ENCODE data around the gene CAMK2G. TPM values are rescaled to one million over a fixed set of nuclear protein-coding genes. Genes with fewer than 3 reads are reported as not detected.

CAMK2G gene
- total RNA-seq, 1 experiment from 2014 or later, result 179 TPM

DNA sequence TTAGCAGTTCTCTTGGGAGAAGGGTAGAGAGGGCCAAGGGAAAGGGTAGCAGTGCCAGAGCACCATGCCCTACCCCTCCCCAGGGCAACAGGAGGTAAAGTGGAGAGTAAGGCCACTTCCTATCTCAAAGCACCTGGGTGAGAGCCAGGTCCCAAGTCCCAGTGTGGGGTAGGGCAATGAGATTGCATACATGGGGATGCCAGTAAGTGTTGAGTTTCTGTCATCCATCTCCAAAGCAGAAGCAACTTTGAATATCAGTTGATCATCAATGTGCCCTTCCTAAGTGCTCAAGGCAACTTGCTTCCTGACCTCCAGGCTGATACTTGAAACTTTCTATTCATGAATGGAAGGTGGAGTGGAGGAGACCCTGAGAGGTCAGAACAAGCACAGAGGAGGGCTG lies 2.2 kb upstream of the CAMK2G start:
- ATAC-seq (no peak), DNase-seq (peak; percentile 63)
- TF ChIP-seq EZH2phosphoT487 (IDR thresholded peaks at IDR 0.05; ENCODE audit: borderline replicate concordance, low read length) (no peak), EZH2 (IDR thresholded peaks at IDR 0.05; ENCODE audit: low read length, unreplicated experiment) (no peak)
- TF ChIP-seq, protein P1, sequence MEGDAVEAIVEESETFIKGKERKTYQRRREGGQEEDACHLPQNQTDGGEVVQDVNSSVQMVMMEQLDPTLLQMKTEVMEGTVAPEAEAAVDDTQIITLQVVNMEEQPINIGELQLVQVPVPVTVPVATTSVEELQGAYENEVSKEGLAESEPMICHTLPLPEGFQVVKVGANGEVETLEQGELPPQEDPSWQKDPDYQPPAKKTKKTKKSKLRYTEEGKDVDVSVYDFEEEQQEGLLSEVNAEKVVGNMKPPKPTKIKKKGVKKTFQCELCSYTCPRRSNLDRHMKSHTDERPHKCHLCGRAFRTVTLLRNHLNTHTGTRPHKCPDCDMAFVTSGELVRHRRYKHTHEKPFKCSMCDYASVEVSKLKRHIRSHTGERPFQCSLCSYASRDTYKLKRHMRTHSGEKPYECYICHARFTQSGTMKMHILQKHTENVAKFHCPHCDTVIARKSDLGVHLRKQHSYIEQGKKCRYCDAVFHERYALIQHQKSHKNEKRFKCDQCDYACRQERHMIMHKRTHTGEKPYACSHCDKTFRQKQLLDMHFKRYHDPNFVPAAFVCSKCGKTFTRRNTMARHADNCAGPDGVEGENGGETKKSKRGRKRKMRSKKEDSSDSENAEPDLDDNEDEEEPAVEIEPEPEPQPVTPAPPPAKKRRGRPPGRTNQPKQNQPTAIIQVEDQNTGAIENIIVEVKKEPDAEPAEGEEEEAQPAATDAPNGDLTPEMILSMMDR (conservative IDR thresholded peaks at IDR 0.05; ENCODE audit: low read depth, low read length), result no peak
- H3K4me1 ChIP-seq (ENCODE audit: insufficient read depth, low read length), result peaks cover 62% of the 10 kb centered on the region
- peaks cover 13% of the 10 kb centered on the region for H3K36me3 ChIP-seq (ENCODE audit: low read depth, low read length)
- H3K27ac ChIP-seq (ENCODE audit: low read length), result peak overlapping the region; percentile 23
- H3K9ac ChIP-seq (ENCODE audit: low read length), result no peak overlapping the region
- H3K9me2 ChIP-seq (replicated peaks; ENCODE audit: low read length), result no peaks in the 10 kb centered on the region
- H3K27me3 ChIP-seq (ENCODE audit: low read length), result no peaks in the 10 kb centered on the region
- no TSS peak for BruUV-seq (replicated peaks)
- ChIA-PET POLR2A (ENCODE audit: unreplicated experiment) (interaction anchor here (0.7 to 1.2 kb wide), 2 partner anchors 123 to 213 kb away, joined by 4 to 8 read pairs; no protein-coding TSS in a partner anchor), CTCF (interaction anchor here (0.9 to 1.2 kb wide), 5 partner anchors 10 to 96 kb away, joined by 4 to 11 read pairs (median 6); no protein-coding TSS in a partner anchor)
- peaks cover 22% of the 10 kb centered on the region for H3K79me2 ChIP-seq (ENCODE audit: low read length)
- H2AFZ ChIP-seq (ENCODE audit: low read length), result peak overlapping the region; percentile 6
- no peaks in the 10 kb centered on the region for H3F3A ChIP-seq (ENCODE audit: low read length, unreplicated experiment)
- peaks cover 19% of the 10 kb centered on the region for H4K20me1 ChIP-seq (ENCODE audit: low read length)
- intact Hi-C loops (cut with micrococcal nuclease), result loop anchor here (5.0 kb wide), 2 partner anchors 39 to 224 kb away; no protein-coding TSS in a partner anchor
- no peak overlapping the region for H3K4me3 ChIP-seq (ENCODE audit: low read length)
- no peaks in the 10 kb centered on the region for H3K9me3 ChIP-seq (ENCODE audit: low read length)
- H3K4me2 ChIP-seq (ENCODE audit: low read length), result peak overlapping the region; percentile 37

DNA sequence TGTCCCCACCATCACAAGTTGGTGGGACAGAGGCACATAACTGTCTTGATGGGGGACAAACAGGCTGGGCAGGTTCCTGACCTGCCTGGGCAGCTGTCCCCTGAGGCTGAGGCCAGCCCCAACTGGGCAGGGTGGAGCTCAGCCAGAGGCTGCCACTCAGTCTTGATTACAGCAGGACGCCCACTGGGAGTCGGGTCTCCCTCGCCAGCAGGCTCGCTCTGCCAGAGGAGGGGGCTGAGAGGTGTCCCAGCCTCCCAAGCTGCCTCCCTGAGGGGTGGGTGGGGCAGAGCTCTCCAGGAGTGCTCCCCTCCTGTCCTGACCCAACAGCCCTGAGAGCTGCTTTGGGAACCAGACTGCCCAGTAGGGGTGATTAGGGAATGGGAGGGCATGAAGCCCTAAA lies 1.8 kb upstream of the CAMK2G start:
- H3K27me3 ChIP-seq (ENCODE audit: low read length), result no peaks in the 10 kb centered on the region
- ChIA-PET POLR2A (ENCODE audit: unreplicated experiment) (no interaction called here), CTCF (no interaction called here)
- DNase-seq, result peak; percentile 73
- H4K20me1 ChIP-seq (ENCODE audit: low read length), result peaks cover 23% of the 10 kb centered on the region
- ATAC-seq, result no peak
- H2AFZ ChIP-seq (ENCODE audit: low read length), result no peak overlapping the region
- peak overlapping the region; percentile 23; the same call in 1 of the 2 replicates for H3K27ac ChIP-seq (ENCODE audit: low read length)
- no TSS peak for BruUV-seq (replicated peaks)
- no peak overlapping the region for H3K4me3 ChIP-seq (ENCODE audit: low read length)
- peak overlapping the region; percentile 37 for H3K4me2 ChIP-seq (ENCODE audit: low read length)
- peaks cover 26% of the 10 kb centered on the region for H3K79me2 ChIP-seq (ENCODE audit: low read length)
- H3K4me1 ChIP-seq (ENCODE audit: insufficient read depth, low read length), result peaks cover 60% of the 10 kb centered on the region
- H3K9ac ChIP-seq (ENCODE audit: low read length), result no peak overlapping the region
- H3K36me3 ChIP-seq (ENCODE audit: low read depth, low read length), result peaks cover 16% of the 10 kb centered on the region
- H3K9me3 ChIP-seq (ENCODE audit: low read length), result no peaks in the 10 kb centered on the region
- intact Hi-C loops (cut with micrococcal nuclease), result loop anchor here (5.0 kb wide), 2 partner anchors 39 to 224 kb away; no protein-coding TSS in a partner anchor
- TF ChIP-seq EZH2 (IDR thresholded peaks at IDR 0.05; ENCODE audit: low read length, unreplicated experiment), result no peak
- TF ChIP-seq EZH2phosphoT487 (IDR thresholded peaks at IDR 0.05; ENCODE audit: borderline replicate concordance, low read length), result no peak
- TF ChIP-seq, protein P1 (conservative IDR thresholded peaks at IDR 0.05; ENCODE audit: low read depth, low read length), result no peak
- H3F3A ChIP-seq (ENCODE audit: low read length, unreplicated experiment), result no peaks in the 10 kb centered on the region
- no peaks in the 10 kb centered on the region for H3K9me2 ChIP-seq (replicated peaks; ENCODE audit: low read length)

DNA sequence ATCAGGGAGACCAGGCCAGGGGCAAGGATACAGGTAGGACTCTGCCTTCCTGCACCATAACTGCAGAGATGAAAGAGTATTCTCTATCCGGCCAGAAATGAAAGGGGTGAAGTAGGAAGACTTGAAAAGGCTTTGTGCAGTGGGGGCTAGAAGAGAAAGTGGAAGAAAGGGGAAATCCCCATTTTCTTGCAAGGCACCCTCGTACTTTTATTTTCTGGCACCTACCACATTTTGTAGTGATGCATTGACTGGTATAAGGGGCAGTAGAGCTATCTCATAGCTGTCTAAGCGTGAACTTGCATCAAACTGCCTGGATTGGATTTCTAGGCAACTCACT lies 752 bp upstream of the CAMK2G start:
- H3K79me2 ChIP-seq (ENCODE audit: low read length), result peaks cover 37% of the 10 kb centered on the region
- H3F3A ChIP-seq (ENCODE audit: low read length, unreplicated experiment), result no peaks in the 10 kb centered on the region
- H3K27me3 ChIP-seq (ENCODE audit: low read length), result no peaks in the 10 kb centered on the region
- TF ChIP-seq, protein P1 (conservative IDR thresholded peaks at IDR 0.05; ENCODE audit: low read depth, low read length), result no peak
- TF ChIP-seq EZH2phosphoT487 (IDR thresholded peaks at IDR 0.05; ENCODE audit: borderline replicate concordance, low read length) (no peak), EZH2 (IDR thresholded peaks at IDR 0.05; ENCODE audit: low read length, unreplicated experiment) (no peak)
- H3K9me2 ChIP-seq (replicated peaks; ENCODE audit: low read length), result no peaks in the 10 kb centered on the region
- H3K4me1 ChIP-seq (ENCODE audit: insufficient read depth, low read length), result peaks cover 54% of the 10 kb centered on the region
- H4K20me1 ChIP-seq (ENCODE audit: low read length), result peaks cover 33% of the 10 kb centered on the region
- DNase-seq (no peak), ATAC-seq (no peak)
- H3K4me3 ChIP-seq (ENCODE audit: low read length), result peak overlapping the region; percentile 67
- peak overlapping the region; percentile 41 for H3K9ac ChIP-seq (ENCODE audit: low read length)
- intact Hi-C loops (cut with micrococcal nuclease), result loop anchor here (5.0 kb wide), 2 partner anchors 38 to 223 kb away; no protein-coding TSS in a partner anchor
- CTCF ChIA-PET, result interaction anchor here (0.7 to 1.1 kb wide), 3 partner anchors 21 to 66 kb away, joined by 3 read pairs; no protein-coding TSS in a partner anchor
- peak overlapping the region; percentile 89 for H2AFZ ChIP-seq (ENCODE audit: low read length)
- H3K27ac ChIP-seq (ENCODE audit: low read length), result no peak overlapping the region
- peaks cover 27% of the 10 kb centered on the region for H3K36me3 ChIP-seq (ENCODE audit: low read depth, low read length)
- no peaks in the 10 kb centered on the region for H3K9me3 ChIP-seq (ENCODE audit: low read length)
- H3K4me2 ChIP-seq (ENCODE audit: low read length), result peak overlapping the region; percentile 83
- POLR2A ChIA-PET (ENCODE audit: unreplicated experiment), result interaction anchor here (0.6 kb wide), 1 partner anchor 163 kb away, joined by 4 read pairs; no protein-coding TSS in a partner anchor
- BruUV-seq (replicated peaks), result TSS peak; percentile 58
